Endothelial cell (in vitro differentiated cells): ENCODE measurements around the gene OTUB1. TPM values are rescaled to one million over a fixed set of nuclear protein-coding genes. Genes with fewer than 3 reads are reported as not detected.
A peak's percentile ranks its signal among the peaks of the same experiment; 100 is the strongest.
"Not testable (repeated sequence)": the region's sequence is repeated elsewhere in the genome, so short reads cannot be mapped to it uniquely, and the experiment has no call there.

ENCODE experiments used
- DNase-seq: peaks from one replicate; pipeline ENCODE4 v3.0.0; 2021; ENCODE audit warnings: low spot score
- H3K27ac Mint-ChIP-seq: one replicate; pipeline ENCODE4 v1.8.0; 2021; ENCODE audit warnings: mixed read lengths, inconsistent platforms; ENCODE audit not compliant: unreplicated experiment
- H3K27me3 Mint-ChIP-seq: one replicate; pipeline ENCODE4 v1.8.0; 2021; ENCODE audit warnings: mild to moderate bottlenecking, moderate library complexity, mixed read lengths, inconsistent platforms; ENCODE audit not compliant: unreplicated experiment
- H3K36me3 Mint-ChIP-seq: one replicate; pipeline ENCODE4 v1.8.0; 2021; ENCODE audit warnings: mild to moderate bottlenecking, low read depth, mixed read lengths, inconsistent platforms; ENCODE audit not compliant: unreplicated experiment
- H3K4me1 Mint-ChIP-seq: one replicate; pipeline ENCODE4 v1.8.0; 2021; ENCODE audit warnings: mild to moderate bottlenecking, mixed read lengths, inconsistent platforms; ENCODE audit not compliant: unreplicated experiment
- H3K4me3 Mint-ChIP-seq: one replicate; pipeline ENCODE4 v1.8.0; 2021; ENCODE audit warnings: mild to moderate bottlenecking, mixed read lengths, inconsistent platforms; ENCODE audit not compliant: unreplicated experiment
- H3K9me3 Mint-ChIP-seq: one replicate; pipeline ENCODE4 v1.8.0; 2021; ENCODE audit warnings: mixed read lengths, inconsistent platforms; ENCODE audit not compliant: unreplicated experiment
- total RNA-seq: library from RNA; stranded (reverse); fragmentation: NEBNext Ultra II Directional; extraction: Animal tissue kit (Norgen Biotek cat#: 25700); gene quantifications from one replicate; pipeline ENCODE4 v1.2.1, GENCODE V29; 2021; ENCODE audit not compliant: unreplicated experiment
- TF ChIP-seq, protein P1 (sequence below): fragments of 200-600 bp; sonication (generic); IDR thresholded peaks from one replicate; pipeline ENCODE4 v1.5.0; 2021; ENCODE audit warnings: antibody characterized with exemption; ENCODE audit not compliant: unreplicated experiment

OTUB1 gene
- total RNA-seq, 1 donor from 2014 or later, result 69.8 TPM

DNA sequence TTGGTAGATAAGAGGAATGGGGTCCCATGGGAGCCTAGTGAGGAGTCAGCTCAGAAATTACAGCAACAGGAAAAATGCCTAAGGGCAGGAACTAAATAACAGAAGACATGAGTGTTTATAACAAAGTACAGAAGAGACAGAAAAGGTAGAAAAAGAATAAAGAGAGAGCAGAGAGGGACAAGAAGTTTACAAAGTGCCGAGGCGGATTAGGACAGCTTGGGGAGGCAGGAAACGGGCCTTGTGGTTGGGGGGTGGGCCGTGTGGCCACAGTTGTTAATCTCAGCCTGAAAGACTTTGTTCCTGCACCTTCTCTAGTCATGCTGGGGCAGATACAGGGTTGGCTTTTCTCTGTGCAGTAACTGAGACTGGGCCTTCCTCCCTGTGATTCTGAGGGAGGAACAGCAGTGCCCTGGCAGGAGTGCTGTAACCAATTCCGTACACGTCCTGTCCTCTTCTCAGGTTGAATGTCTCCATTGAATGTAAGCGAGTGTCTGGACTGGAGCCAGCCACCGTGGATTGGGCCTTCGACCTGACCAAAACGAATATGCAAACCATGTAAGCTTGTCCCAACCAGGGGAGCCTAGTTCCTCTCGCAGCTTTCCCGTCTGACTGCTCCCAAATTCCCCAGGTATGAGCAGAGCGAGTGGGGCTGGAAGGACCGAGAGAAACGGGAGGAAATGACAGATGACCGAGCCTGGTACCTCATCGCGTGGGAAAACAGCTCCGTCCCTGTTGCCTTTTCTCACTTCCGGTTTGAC lies 34.3 kb upstream of the OTUB1 start:
- peaks cover 5% of the 10 kb centered on the region for H3K4me1 Mint-ChIP-seq
- TF ChIP-seq, protein P1, sequence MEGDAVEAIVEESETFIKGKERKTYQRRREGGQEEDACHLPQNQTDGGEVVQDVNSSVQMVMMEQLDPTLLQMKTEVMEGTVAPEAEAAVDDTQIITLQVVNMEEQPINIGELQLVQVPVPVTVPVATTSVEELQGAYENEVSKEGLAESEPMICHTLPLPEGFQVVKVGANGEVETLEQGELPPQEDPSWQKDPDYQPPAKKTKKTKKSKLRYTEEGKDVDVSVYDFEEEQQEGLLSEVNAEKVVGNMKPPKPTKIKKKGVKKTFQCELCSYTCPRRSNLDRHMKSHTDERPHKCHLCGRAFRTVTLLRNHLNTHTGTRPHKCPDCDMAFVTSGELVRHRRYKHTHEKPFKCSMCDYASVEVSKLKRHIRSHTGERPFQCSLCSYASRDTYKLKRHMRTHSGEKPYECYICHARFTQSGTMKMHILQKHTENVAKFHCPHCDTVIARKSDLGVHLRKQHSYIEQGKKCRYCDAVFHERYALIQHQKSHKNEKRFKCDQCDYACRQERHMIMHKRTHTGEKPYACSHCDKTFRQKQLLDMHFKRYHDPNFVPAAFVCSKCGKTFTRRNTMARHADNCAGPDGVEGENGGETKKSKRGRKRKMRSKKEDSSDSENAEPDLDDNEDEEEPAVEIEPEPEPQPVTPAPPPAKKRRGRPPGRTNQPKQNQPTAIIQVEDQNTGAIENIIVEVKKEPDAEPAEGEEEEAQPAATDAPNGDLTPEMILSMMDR, result no peak
- peaks cover 35% of the 10 kb centered on the region for H3K36me3 Mint-ChIP-seq
- DNase-seq, result no peak
- H3K9me3 Mint-ChIP-seq, result no peaks in the 10 kb centered on the region
- H3K27me3 Mint-ChIP-seq, result peaks cover 7% of the 10 kb centered on the region
- peak overlapping the region; percentile 39 for H3K27ac Mint-ChIP-seq
- peak overlapping the region; percentile 26 for H3K4me3 Mint-ChIP-seq

DNA sequence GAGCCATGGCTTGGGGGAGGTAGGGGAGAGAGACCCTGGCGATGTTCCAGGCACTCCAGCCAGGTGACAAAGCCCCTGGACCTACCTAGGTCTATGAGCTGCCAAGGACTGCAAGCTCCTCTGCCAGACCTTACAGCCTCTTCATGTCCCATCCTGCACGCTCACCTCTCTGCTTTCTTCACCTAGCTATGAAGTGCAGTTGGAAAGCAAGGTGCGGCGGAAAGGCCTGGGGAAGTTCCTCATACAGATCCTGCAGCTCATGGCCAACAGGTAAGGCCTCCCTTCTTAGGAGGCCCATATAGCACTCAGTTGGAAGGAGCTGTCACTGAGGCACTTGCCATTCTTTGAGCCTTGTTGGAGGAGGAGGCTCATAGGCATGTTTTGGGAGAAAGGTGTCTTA lies 33.7 kb upstream of the OTUB1 start:
- Mint-ChIP-seq H3K27ac (no peak overlapping the region), H3K27me3 (peaks cover 7% of the 10 kb centered on the region), H3K4me3 (no peak overlapping the region), H3K9me3 (no peaks in the 10 kb centered on the region), H3K4me1 (peaks cover 5% of the 10 kb centered on the region), H3K36me3 (peaks cover 35% of the 10 kb centered on the region)
- TF ChIP-seq, protein P1, result no peak
- no peak for DNase-seq

DNA sequence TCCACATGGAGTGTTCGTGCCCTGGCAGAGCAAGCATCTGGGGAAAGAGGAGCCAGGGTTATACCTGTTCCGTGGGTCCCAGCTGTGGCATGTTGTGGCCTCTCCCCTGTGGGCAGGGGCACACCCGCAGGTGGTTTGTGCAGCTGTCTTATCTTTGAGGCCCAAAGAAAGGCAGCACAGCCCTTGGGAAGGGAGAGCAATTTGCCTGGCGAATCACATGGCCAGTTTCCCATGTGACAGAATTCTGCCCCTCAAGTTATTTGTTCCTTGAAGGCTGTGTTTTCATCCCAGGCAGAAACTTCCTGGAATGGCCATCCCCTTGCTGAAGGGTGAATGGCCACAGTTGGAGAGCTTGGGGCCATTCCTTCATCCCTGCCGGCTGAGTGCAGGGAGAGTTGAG lies 28.2 kb upstream of the OTUB1 start:
- Mint-ChIP-seq H3K27ac (no peak overlapping the region), H3K4me3 (no peak overlapping the region), H3K4me1 (no peaks in the 10 kb centered on the region), H3K36me3 (peaks cover 24% of the 10 kb centered on the region), H3K27me3 (peaks cover 13% of the 10 kb centered on the region), H3K9me3 (no peaks in the 10 kb centered on the region)
- TF ChIP-seq, protein P1, result no peak
- no peak for DNase-seq

DNA sequence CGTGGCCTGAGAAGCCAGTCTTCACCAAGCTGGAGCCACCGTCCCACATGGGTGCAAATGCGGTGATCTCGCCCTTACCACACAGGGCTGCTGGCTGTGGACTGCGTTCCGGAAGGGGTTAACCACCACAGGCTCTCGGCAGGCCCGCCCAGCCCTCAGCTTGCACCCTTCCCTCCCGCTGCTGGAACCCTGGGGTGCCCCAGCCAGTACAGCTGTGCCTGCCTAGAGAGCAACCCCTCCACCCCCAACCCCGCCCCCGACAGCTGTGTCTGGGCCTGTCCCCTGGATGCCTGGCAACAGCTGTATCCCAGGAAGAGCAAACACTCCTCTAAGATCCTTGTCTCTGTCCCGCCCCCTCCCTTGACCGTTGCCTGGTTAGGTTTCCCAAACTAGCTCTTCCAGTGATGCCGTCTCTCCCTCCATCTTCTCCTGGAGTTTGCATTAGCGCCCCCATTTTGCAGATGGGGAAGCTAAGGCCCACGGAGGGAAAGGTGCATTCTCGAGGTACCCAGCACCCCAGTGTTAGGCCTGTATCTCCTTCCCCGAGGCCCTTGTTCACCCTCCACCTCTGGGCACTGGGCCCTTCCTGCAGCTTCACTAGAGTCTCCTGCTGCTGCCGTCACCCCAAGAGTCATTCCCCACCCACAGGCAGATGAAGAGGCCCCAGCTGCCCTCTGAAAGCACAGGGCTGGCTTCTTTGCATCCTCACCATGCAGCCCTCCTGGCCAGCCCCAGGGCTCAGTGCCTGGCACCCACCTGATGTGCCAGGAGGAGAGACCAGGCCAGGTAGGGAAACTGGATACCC lies 24.4 kb upstream of the OTUB1 start:
- H3K36me3 Mint-ChIP-seq, result no peaks in the 10 kb centered on the region
- H3K27me3 Mint-ChIP-seq, result peaks cover 10% of the 10 kb centered on the region
- H3K4me1 Mint-ChIP-seq, result no peaks in the 10 kb centered on the region
- no peak for DNase-seq
- TF ChIP-seq, protein P1, result no peak
- no peak overlapping the region for H3K27ac Mint-ChIP-seq
- H3K9me3 Mint-ChIP-seq, result no peaks in the 10 kb centered on the region
- no peak overlapping the region for H3K4me3 Mint-ChIP-seq

DNA sequence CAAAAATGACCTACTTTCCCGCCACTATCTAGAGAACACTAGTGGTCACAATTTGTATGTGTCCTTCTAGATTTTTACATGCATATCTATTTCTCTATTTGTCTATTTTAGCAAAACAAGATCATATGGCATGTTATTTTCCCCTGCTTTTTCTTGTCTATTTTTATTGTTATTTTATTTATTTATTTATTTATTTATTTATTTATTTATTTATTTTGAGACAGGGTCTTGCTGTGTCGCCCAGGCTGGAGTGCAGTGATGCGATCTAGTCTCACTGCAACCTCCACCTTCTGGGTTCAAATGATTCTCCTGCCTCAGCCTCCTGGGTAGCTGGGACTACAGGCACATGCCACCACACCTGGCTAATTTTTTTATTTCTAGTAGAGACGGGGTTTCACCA lies 22.3 kb upstream of the OTUB1 start:
- not testable (repeated sequence) for H3K36me3 Mint-ChIP-seq, H3K4me1 Mint-ChIP-seq, DNase-seq, H3K9me3 Mint-ChIP-seq, H3K4me3 Mint-ChIP-seq, H3K27ac Mint-ChIP-seq
- H3K27me3 Mint-ChIP-seq, result peaks cover 10% of the 10 kb centered on the region
